NCI-H1092 treated with DMSO at 0.1 percent for 48 hours (cell line): ENCODE results near the gene PCDHA13.
"Not testable (repeated sequence)": the region's sequence is repeated elsewhere in the genome, so short reads cannot be mapped to it uniquely, and the experiment has no call there.

Experiments used
- DNase-seq: peaks from one replicate; lab custom pipeline; 2025; lab: John Stamatoyannopoulos, UW

PCDHA13 gene

GRCh38 chr5:140868721-140869554, 13.0 kb upstream of the PCDHA13 start, which contains the start of gene PCDHA11:
TSS of gene PCDHA11 (plus strand) at chr5:140868957. CDS start at chr5:140869104, 147 bp downstream.
- peak; percentile 77 for DNase-seq

- DNase-seq, result peak; percentile 47
Measured at GRCh38 chr5:140869555-140869886, 12.4 kb upstream of the PCDHA13 start.

- DNase-seq, result no peak
Measured at GRCh38 chr5:140870221-140871201, 11.4 kb upstream of the PCDHA13 start.

GRCh38 chr5:140875085-140876065, 6.5 kb upstream of the PCDHA13 start, which contains the start of gene PCDHA12:
TSS of gene PCDHA12 (plus strand) at chr5:140875308. CDS start at chr5:140875473, 165 bp downstream.
- DNase-seq, result no peak

GRCh38 chr5:140876541-140877261, 5.2 kb upstream of the PCDHA13 start:
- not testable (repeated sequence) for DNase-seq

GRCh38 chr5:140877262-140877581, 4.7 kb upstream of the PCDHA13 start:
- no peak for DNase-seq

- no peak for DNase-seq
Measured at GRCh38 chr5:140882591-140882899, 621 bp downstream of the PCDHA13 start.

GRCh38 chr5:140883373-140883772, 1.4 kb downstream of the PCDHA13 start:
- DNase-seq, result no peak

- no peak for DNase-seq
Measured at GRCh38 chr5:140883927-140884697, 2.2 kb downstream of the PCDHA13 start.

GRCh38 chr5:140916325-140916724, 34.4 kb downstream of the PCDHA13 start:
- DNase-seq, result no peak

GRCh38 chr5:140923601-140924000, 41.7 kb downstream of the PCDHA13 start:
- no peak for DNase-seq

GRCh38 chr5:140925806-140926442, 44.0 kb downstream of the PCDHA13 start, which contains the start of gene PCDHAC1:
TSS of gene PCDHAC1 (plus strand) at chr5:140926299. CDS start at chr5:140926893, 594 bp downstream.
- DNase-seq, result no peak

- DNase-seq, result peak; percentile 72
Measured at GRCh38 chr5:140926443-140927227, 44.7 kb downstream of the PCDHA13 start.

GRCh38 chr5:140927228-140927573, 45.3 kb downstream of the PCDHA13 start:
- no peak for DNase-seq
